HT-29 (cell line): ENCODE measurements around the gene OXSM. TPM values are rescaled to one million over a fixed set of nuclear protein-coding genes. Genes with fewer than 3 reads are reported as not detected.

Source experiments
- DNase-seq: peaks from one replicate; pipeline ENCODE4 v3.0.0-alpha.2; 2015; ENCODE audit warnings: low spot score
- total RNA-seq: library from RNA; depleted of rRNA; stranded (reverse); fragments of >200 nt; shearing (Covaris generic); gene quantifications from 2 replicates; pipeline ENCODE4 v1.2.3, GENCODE V29; 2014

Gene OXSM
- total RNA-seq, 1 experiment from 2014 or later: 17.1 TPM

- no peak for DNase-seq
Measured at GRCh38 chr3:25803833-25804232, 13.9 kb downstream of the OXSM start.

- no peak for DNase-seq
Measured at GRCh38 chr3:25804676-25805075, 14.8 kb downstream of the OXSM start.

DNA sequence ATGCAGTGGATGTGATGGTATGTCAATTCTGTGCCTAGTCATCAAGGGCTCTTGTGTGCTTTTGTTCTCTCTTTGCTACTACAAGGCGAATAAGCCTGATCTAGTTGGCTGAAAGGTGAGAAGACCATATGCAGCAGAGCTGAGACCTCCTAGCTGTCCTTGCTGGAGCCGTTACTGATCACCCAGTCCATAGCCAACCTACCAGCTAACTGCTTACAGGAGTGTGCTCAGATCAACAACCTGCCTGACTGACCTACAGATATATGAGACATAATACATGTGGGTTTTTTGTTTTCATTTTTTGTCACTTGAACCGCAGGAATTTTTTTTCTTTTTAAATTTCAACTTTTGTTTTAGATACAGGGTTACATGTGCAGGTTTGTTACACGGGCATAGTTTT, 22.8 kb downstream of the OXSM start:
- no peak for DNase-seq

DNA sequence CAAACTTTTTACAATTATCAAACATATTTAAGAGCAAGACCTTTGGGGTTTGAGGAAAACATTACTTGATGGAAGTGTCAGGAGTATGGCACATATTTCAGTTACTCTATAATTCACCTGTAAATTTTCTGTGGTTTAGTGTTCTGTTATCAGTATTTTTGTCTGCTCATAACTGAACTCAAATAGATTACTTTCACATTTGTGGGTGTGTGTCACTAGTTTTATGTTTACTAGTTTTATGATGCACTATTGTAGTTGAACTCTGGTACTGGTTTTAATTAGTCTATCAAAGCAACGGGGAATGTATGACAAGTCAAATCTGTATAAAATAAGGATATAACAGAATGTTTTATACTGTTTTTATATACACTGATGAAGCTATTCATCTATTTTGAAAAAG, 27.2 kb downstream of the OXSM start:
- DNase-seq: no peak

GRCh38 chr3:25817638-25818037, 27.7 kb downstream of the OXSM start:
- DNase-seq: no peak

DNA sequence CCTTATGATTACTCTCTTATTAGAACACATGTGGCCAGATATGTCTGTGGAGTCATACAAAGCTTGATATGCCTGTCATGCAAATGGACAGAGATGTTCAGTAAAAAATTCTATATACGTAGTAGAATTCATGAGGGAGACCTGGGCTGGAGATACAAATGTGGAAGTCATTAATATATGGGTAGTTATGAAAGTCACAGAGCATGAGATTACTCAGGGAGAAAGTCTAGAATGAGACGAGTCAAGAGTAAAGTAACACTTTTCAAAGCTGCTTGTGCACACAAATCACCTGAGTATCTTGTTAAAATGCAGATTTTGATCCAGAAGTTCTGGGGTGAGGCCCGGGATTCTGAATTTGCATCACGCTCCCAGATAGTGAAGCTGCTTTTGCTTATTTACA, 28.4 kb downstream of the OXSM start:
- no peak for DNase-seq

DNA sequence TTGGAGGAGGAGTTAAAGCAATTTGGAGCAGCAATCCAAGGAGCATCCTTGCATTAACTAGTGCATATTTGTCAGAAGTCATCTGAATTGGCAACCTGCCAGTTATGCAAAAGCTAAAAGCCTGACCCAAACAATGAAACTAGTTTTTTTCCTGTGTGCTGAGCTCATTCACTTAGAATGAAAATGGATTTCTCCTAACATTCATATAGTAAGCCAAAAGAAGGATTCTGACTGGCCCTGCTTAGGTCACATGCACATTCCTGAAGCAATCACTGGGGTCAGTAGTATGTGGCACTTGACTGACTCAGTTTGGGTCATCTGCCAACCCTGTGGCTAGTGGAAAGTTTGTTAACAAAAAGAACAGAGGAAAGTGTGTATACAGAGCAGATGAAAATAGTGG, 30.5 kb downstream of the OXSM start:
- no peak for DNase-seq

DNA sequence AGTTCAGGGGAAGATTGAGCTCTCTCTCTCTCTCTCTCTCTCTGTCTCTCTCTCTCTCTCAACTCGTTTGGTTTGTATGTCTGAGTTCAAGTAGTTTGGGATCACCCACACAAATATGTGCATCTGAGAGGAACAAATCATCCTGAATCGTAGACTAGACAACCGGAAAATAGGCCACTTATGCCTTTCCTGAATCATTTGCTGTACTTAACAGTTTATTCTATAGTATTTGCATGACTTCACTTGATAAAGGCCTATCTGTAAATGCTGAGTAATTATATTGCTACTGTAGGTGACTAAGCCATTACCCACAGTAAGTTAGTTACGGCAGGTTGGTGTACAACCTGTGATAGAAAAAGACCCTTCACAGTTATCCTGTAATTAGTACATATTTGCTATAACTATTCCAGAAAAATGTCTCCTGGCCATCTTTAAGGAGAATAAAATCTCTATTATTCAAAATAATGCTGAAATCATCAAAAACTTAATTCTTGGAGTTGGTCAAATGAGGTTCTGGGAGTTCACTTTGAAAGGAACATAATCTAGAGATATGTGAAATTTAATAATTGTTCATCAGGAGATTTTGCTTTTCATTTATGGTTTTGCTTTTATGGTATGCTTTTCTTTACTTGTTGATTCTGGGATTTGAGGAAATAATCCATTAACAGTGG, 31.1 kb downstream of the OXSM start:
- no peak for DNase-seq

GRCh38 chr3:25821746-25822573, 32.1 kb downstream of the OXSM start:
- DNase-seq: no peak

DNA sequence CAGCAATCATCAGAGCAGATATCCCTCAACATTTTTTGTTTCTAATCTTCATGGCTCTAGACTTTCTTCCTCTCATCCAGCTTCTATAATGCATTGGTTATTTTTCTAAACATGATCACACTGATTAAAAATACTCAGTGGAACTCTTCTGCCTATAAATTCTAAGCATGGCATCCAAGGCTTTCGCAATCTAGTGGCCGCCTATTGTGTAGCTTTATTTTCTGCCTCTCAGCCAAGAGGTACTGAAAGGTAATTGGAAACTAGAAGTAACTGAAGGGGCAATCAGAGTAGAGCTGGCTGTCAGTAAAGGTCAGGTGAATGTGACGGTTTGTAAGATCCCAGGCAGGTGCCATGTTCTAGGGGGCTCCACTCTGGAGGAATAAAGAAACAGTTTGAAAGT, 33.4 kb downstream of the OXSM start:
- no peak for DNase-seq

DNA sequence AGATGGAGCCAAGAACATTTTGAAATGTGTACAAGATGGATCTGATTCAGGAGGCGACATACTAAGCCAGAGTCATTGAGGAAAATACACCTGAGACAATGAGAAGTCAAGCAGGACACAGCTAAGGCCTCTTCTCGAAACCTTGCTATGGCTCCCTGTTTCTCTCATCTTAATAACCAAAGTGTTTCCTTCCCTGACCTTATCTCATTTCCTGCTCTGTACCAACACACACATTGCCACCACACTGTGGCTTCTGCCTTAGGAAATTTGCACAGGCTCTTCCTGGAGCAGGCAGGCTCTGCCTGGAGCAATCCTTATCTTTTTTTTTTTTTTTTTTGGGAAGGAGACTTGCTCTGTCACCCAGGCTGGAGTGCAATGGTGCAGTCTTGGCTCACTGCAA, 36.6 kb downstream of the OXSM start:
- no peak for DNase-seq

DNA sequence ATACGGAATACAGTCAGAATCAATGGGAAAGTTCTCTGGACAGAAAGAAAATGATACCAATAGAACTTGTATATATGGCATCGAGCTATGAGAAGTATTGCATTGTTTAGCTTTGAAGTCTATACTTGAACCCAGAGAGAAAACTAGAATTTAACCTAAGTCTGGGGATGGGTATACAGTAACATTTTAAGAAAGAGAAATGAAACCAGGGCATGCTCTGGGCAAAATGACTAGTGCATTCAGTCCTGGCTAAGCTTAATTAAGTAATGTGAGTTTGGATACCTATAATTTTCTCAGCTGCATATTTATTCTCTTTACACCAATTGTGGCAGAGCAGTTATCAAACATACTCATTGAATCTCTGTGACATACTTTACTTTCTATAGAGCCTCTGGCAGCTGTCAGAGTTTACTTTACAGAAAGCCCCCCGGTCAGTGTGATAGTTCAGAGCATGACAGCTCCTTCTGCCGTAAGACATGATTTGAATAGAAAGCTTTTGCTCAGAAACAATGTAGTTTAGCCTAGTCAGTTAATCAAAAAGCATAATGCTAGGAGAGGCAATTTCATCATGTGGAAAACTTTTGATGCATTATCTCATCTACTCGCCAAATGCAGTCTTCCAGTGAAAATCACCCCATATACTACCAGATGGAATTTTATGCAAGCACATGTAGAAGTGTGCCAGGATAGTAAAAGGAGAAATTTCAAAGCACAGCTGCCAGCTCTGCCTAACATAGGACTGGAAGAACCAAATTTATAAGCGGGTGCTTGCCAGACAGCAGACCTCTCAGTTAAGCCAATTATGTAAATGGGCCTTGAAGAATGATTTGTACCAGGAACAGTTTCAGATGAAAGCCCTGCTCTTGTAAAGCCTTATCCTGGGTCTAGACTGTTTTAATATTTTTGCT, 40.7 kb downstream of the OXSM start:
- DNase-seq: no peak

GRCh38 chr3:25831578-25831977, 41.7 kb downstream of the OXSM start:
- DNase-seq: peak; percentile 7

GRCh38 chr3:25834346-25834745, 44.5 kb downstream of the OXSM start:
- DNase-seq: no peak

GRCh38 chr3:25836579-25836978, 46.7 kb downstream of the OXSM start:
- no peak for DNase-seq

DNA sequence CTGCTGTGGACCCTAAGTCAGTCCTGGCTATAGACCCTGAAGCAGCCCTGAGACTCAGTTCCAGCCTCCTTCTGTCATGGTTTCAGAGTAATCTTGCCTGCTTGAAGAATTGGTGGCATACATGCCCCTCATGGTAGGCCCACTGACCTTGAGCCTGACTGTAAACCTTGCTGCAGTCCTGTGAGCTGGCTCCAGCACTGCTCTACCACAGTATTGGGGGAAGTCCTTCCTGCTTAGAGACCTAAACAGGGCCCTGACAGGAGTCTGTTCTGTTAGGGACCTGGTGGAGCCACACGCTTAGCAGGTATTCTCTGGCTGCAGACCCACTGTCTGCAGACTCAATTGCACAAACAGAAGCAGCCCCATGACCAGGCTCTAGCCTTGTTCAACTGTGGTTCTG, 47.1 kb downstream of the OXSM start:
- no peak for DNase-seq

GRCh38 chr3:25840099-25840498, 50.2 kb downstream of the OXSM start:
- DNase-seq: no peak

GRCh38 chr3:25843332-25843731, 53.4 kb downstream of the OXSM start:
- DNase-seq: no peak
